Measurements from ENCODE around the gene SUGP1. TPM values are rescaled to one million over a fixed set of nuclear protein-coding genes. Genes with fewer than 3 reads are reported as not detected.

Gene SUGP1
- polyA plus RNA-seq, 1 experiment: 34.1 TPM

GRCh38 chr19:19303411-19303810, 16.9 kb downstream of the SUGP1 start:
- POLR2A ChIA-PET: no interaction called here
- no peak for DNase-seq (ENCODE audit: low read depth)

GRCh38 chr19:19300613-19301012, 19.7 kb downstream of the SUGP1 start:
- Histone ChIP-seq H3K36me3 (ENCODE audit: control insufficient read depth, insufficient read depth, low read length) (peaks cover 27% of the 10 kb centered on the region), H3K27me3 (ENCODE audit: control insufficient read depth, insufficient read depth, low read length) (no peaks in the 10 kb centered on the region), H3K4me3 (ENCODE audit: low read depth, low read length) (no peak overlapping the region)
- ChIA-PET CTCF (no interaction called here), POLR2A (no interaction called here)
- no peak for DNase-seq (ENCODE audit: low read depth)
- TF ChIP-seq CTCF (IDR thresholded peaks at IDR 0.05; ENCODE audit: insufficient read depth, low read depth, low read length): no peak

More at GRCh38 chr19:19303411-19303810, 16.9 kb downstream of the SUGP1 start:
- TF ChIP-seq CTCF (IDR thresholded peaks at IDR 0.05; ENCODE audit: insufficient read depth, low read depth, low read length): no peak
- Histone ChIP-seq H3K27me3 (ENCODE audit: control insufficient read depth, insufficient read depth, low read length) (no peaks in the 10 kb centered on the region), H3K36me3 (ENCODE audit: control insufficient read depth, insufficient read depth, low read length) (peaks cover 35% of the 10 kb centered on the region), H3K4me3 (ENCODE audit: low read depth, low read length) (no peak overlapping the region)
- CTCF ChIA-PET: no interaction called here

GRCh38 chr19:19297759-19298158, 22.6 kb downstream of the SUGP1 start:
- no peak for TF ChIP-seq CTCF (IDR thresholded peaks at IDR 0.05; ENCODE audit: insufficient read depth, low read depth, low read length)
- Histone ChIP-seq H3K36me3 (ENCODE audit: control insufficient read depth, insufficient read depth, low read length) (peaks cover 16% of the 10 kb centered on the region), H3K27me3 (ENCODE audit: control insufficient read depth, insufficient read depth, low read length) (no peaks in the 10 kb centered on the region), H3K4me3 (ENCODE audit: low read depth, low read length) (no peak overlapping the region)
- CTCF ChIA-PET: no interaction called here
- POLR2A ChIA-PET: no interaction called here
- DNase-seq (ENCODE audit: low read depth): no peak

- H3K36me3 ChIP-seq (ENCODE audit: control insufficient read depth, insufficient read depth, low read length): peaks cover 15% of the 10 kb centered on the region
- CTCF ChIA-PET: no interaction called here
- H3K4me3 ChIP-seq (ENCODE audit: low read depth, low read length): no peak overlapping the region
- no peak for TF ChIP-seq CTCF (IDR thresholded peaks at IDR 0.05; ENCODE audit: insufficient read depth, low read depth, low read length)
- DNase-seq (ENCODE audit: low read depth): no peak
- H3K27me3 ChIP-seq (ENCODE audit: control insufficient read depth, insufficient read depth, low read length): no peaks in the 10 kb centered on the region
- POLR2A ChIA-PET: no interaction called here
Measured at GRCh38 chr19:19296953-19297689, 23.2 kb downstream of the SUGP1 start.

- no peaks in the 10 kb centered on the region for H3K27me3 ChIP-seq (ENCODE audit: control insufficient read depth, insufficient read depth, low read length)
- no peak for TF ChIP-seq CTCF (IDR thresholded peaks at IDR 0.05; ENCODE audit: insufficient read depth, low read depth, low read length)
- H3K4me3 ChIP-seq (ENCODE audit: low read depth, low read length): no peak overlapping the region
- peaks cover 4% of the 10 kb centered on the region for H3K36me3 ChIP-seq (ENCODE audit: control insufficient read depth, insufficient read depth, low read length)
- CTCF ChIA-PET: interaction anchor here (0.6 kb wide), 2 partner anchors 17 to 35 kb away, joined by 3 read pairs; no protein-coding TSS in a partner anchor
- POLR2A ChIA-PET: no interaction called here
- DNase-seq (ENCODE audit: low read depth): no peak
Measured at GRCh38 chr19:19294914-19295313, 25.4 kb downstream of the SUGP1 start.
